ENCODE results near the gene HNRNPF.

Gene HNRNPF

GRCh38 chr10:43376046-43376635, 32.8 kb downstream of the HNRNPF start:
- no peak for DNase-seq

DNA sequence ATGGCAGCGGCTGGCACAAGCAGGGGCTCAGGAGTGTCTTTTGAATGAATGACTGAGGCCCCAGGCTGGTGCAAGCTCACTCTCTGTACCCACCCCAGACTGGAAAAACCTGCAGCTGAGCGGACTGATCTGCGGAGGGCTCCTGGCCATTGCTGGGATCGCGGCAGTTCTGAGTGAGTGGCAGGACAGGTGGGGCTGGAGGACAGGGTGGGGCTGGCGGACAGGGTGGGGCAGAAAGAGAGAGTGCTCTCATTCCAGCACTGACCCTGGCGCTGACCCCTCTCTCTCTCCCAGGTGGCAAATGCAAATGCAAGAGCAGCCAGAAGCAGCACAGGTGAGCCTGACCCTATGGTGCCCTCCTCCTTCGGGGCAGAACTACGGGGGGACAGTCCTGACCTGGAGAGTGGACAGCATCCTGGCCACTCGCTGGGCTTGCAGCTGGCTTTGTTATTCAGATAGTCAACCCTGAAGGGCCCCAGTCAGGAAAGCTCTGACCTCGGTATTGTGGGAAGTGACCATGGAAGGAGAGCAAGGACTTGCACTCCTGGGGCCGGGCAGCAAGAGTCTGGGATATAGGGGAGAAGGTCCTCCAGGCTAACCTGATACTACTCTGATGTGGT, 33.5 kb downstream of the HNRNPF start:
- no peak for DNase-seq

GRCh38 chr10:43374194-43374593, 34.8 kb downstream of the HNRNPF start:
- no peak for DNase-seq

- DNase-seq, result no peak
Observed at GRCh38 chr10:43373461-43373860, 35.5 kb downstream of the HNRNPF start.

- no peak for DNase-seq
Observed at GRCh38 chr10:43372765-43373361, 36.1 kb downstream of the HNRNPF start.

DNA sequence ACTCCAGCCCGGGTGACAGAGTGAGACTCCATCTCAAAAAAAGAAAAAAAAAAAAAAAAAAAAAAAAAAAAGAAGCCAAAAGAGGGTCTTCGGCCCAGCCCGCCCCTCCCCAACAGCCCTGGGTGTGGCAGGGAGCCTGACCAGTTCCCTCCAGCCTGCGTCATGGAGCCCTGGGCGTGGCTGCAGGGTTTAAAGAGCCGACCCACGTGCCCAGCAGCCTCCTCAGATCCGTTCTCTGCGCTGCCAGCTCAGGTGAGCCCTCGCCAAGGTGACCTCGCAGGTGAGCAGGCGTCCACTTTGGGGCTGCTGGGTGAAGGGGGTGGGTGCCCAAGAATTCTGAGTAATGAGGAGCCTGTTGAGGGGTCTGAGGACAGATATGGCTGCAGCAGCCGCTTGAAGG, 37.6 kb downstream of the HNRNPF start, which contains the start of gene FXYD4:
Gene FXYD4, plus strand, starts transcription at position 219 of the 400 bp plus-strand sequence. CDS start 2,111 bp downstream, outside the sequence.
- no peak for DNase-seq

DNA sequence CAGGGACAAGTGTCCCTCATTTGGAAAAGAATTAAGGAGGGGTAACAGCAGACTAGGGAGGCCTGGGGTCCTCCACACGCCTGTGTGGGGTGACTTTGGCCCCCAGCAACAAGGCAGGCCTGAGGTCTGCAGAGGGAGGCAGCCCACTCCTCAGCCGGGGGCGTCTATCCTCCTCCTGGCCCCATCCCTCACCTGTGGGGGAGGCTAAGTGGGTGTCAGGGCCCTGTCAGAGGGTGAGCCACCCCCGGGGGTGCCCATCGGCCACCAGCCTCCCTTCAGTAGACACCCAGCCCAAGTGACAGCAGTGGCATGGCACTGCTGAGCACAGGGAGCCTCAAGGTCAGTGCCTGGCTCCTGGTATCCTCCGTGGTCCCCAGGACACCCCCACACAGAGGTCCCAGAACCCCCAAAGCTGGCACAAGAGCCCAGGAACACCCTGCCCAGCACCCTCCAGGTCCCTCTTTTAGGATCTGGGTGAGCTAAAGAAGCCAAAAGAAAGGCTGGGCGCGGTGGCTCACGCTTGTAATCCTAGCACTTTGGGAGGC, 38.2 kb downstream of the HNRNPF start:
- DNase-seq, result no peak

GRCh38 chr10:43369921-43370320, 39.1 kb downstream of the HNRNPF start:
- no peak for DNase-seq

DNA sequence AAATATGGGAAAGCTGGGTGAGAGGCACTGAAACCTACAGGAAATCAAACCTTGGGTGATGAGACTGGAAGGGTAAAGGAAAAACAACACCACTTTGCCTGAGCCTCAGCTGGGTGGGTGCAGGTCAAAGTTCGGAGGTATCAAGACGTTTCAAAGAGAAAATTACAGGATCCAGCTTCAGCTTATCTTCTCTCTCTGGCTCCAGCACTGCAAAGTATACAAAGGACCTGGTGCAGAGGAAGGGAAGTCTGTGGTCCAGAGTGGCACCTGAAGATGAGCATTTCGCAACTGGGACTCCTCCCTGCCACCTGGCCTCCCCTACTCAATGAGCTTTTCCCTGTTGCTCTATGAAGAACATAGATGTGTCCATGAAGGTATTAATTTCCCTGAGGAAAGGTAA, 44.0 kb downstream of the HNRNPF start:
- DNase-seq, result no peak

DNA sequence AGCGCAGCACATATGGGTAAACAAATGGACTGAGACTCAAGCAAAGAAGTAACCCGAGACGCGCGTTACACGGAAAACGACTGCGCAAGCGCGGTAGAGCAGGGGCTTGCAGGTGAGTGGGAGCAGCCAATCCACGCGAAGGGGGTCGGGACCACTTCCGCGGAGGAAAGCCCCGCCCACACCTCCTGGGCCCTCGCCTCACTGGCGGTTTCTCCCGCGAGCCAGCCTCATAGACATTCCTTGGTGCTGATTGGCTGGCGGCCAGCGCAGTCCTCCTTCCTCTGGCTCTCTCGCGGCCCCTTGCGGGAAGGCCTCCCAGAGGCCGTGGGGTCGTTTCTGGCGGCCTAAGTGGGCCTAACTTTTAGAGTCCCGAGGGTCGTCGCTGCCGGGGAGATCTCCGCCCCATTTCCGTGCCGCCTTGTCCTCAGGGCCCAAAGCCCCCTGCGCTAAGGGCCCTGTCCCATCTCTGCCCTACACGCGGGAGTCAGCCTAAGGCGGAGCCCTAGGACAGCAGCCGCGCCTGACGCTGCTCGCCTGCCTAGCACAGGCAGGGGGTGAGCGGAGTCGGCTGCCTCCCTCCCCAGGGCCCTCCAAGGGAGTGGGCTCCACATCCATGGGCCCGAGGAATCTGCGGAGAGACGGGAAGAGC, 46.7 kb downstream of the HNRNPF start:
- no peak for DNase-seq

DNA sequence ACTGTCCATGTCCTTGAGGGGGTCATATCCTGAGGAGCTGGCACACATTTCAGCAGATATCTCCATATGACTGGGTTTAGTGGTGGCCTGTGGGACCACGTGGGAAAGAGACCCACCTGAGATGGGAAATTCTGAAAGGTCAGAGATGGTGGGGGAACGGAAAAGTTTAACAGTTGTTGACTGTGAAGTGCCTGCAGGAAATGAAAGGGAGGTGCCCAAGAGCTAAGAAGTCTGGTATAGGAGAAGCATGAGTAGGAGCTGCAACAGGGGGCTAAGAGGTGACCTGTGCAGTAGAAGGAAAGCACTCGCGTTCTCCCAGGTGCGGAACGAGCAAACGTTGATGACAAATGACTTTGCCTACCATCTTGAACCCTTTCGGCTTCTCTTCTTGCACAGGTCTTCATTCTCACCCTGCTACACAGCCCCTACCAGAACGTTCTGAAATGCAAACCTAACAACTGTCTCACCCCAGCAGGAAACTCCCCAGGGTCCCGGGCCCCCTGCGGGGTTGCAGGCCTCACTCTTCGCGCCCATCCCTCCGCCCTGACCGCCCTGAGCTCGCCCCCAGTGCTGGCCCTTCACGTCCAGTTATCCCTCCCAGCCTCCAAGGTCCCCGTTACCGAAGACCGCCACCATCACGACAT, 47.3 kb downstream of the HNRNPF start:
- no peak for DNase-seq

GRCh38 chr10:43360086-43360485, 48.9 kb downstream of the HNRNPF start:
- no peak for DNase-seq

- DNase-seq, result no peak
Observed at GRCh38 chr10:43355749-43356371, 53.1 kb downstream of the HNRNPF start.

DNA sequence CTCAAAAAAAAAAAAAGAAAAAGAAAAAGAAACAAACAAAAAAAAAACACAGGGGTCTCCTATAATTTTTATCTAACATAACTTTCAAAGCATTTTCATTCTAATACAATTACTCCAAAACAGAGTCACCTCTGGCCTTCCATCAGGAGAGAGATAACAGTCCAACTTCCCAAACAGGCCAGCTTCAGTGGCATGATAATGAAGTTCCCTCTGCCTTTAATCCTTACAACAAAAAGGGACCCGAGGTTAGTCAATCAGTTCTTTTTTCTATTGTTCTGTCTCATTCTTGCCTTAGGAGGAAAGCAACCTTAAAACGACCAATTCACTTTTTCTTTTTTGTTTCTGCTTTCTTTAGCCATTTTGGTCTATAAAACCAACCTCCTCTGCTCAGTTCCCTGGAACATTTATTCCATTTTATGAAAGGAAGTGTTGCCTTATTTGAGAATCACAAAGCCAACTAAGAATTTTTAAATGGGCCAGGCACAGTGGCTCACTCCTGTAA, 54.1 kb downstream of the HNRNPF start:
- DNase-seq, result no peak

GRCh38 chr10:43354330-43354635, 54.7 kb downstream of the HNRNPF start:
- DNase-seq, result no peak

- DNase-seq, result no peak
Observed at GRCh38 chr10:43353495-43354329, 55.3 kb downstream of the HNRNPF start.

DNA sequence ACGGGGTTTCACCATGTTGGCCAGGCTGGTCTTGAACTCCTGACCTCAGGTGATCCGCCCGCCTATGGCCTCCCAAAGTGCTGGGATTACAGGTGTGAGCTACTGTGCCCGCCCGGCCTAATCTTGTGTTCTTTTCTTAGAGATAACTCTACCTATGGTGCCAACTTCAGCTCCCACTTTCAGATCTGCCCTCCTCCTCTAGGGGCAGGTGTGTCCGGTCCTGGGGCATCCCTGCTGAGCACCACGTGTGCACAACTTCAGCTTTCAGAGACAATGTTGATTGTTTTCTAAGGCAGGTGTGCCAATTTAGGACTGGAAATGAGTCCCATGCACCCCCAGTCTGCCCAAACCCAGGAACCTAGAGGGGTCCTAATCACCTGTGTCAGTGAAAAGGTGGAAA, 56.0 kb downstream of the HNRNPF start:
- DNase-seq, result no peak

DNA sequence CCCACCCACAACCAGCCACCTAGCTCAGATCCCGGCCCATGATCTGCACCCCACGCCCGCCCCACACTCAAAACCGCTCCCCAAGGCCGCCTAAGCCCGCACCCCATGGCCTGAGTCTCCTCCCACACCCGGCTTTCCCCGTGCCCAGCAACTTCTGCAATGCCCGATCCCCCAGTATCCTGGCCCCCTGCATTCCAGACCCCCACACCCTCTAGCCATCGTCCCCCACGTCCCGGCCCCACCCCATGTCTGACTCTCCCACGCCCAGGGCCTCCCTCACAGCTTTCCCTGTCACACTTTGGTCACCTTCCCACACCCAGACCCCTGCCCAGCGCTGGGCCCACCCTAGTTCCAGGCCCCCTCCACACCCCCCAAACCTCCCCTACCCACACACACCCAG, 57.7 kb downstream of the HNRNPF start:
- no peak for DNase-seq

DNA sequence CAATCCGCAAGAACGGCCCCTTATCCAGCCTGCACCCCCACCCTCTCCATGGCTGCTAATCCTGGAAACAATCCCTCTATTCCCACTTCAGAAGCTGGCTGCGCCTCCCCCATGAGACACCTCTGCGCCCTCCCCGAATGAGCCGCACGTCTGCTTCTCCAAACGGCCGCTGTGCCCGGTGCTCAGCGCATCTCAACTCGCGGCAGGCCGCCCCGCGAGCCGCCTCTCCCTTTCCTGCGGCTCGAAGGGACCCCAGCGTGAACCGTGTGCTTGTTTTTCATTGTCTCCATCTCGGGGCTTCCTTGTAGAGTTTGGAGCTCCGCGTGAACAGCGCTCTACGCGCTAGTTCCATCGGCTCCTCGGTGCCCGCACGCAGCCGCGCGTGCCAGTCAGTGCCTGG, 58.3 kb downstream of the HNRNPF start:
- DNase-seq, result no peak

DNA sequence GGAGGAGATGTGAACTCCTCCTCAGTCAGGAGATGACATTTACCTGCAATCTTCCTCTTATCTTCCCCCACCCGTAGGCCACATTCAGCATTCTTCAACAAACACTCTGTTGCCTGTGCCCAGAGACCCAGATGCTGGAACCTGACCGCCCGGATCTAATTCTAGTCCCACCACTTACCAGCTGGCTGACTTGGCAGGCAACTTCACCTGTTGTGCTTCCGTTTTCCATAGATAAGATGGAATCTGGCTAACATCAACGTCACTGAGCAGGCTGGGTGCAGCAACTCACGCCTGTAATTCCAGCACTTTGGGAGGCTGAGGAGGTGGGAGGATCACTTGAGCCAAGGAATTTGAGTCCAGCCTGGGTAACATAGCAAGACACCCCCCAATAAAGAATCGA, 58.8 kb downstream of the HNRNPF start:
- DNase-seq, result no peak

DNA sequence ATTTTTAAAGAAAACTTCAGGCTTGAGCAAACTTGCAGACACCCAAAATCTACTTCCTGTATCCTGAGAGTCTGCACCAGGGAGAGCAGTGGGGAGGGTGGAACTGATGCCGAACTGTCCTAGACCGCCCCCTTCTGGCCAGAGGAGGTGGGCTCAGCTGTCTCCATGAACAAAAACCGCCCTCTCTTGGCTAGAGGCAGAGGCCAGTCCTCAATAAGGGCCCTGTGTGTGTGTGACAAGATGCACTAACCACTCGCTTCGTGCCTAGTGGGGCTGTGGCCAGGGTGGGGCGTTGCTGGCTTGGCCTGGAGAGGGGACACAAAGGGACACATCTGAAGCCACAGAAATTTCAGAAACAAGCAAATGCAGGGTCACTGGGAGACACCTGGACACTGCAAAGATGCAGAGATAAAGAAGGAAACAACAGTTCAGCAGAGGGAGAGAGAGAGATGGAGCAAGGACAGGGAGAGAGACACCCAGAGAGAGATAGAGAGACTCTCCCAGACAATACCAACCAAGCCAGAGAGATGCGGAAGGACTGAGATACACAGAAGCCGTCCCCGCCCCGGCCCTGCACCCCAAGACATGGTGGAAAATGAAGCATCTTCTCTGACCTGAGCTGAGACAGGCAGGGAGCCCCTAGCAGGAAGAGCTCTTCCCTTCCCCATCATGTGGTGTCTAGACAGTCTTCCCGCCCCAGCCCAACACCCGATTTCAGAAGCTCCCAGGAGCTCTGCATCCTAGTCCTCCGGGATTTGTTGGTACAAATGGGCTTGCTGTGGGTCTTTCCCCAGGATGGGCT, 60.3 kb downstream of the HNRNPF start:
- DNase-seq, result peak; percentile 44
